GM20000 (cell line): ENCODE data around the gene CABLES1.

ENCODE experiments used
- DNase-seq: peaks from one replicate; pipeline ENCODE4 v3.0.0; 2012; ENCODE audit warnings: low spot score
- TF ChIP-seq, protein P1 (sequence below): IDR thresholded peaks from 2 replicates; pipeline ENCODE4 v1.5.1; 2012; ENCODE audit warnings: mild to moderate bottlenecking, control low read depth; ENCODE audit errors: extremely low read depth, missing control alignments

The CABLES1 gene

DNA sequence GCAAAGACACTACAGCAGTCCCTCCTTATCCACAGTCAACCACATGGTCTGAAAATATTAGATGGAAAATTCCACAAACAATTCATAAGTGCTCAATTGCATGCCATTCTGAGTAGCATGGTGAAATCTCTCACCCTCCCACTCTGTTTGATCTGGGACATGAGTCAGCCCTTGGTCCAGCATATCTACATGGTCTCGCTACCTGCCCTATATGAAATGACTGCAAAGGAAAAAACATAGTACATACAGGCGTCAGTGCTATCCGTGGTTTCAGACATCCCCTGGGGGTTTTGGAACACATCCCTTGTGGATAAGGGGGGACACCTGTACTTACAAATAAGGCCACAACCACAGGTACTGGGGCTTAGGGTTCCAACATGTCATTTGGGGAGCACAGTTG is 73.7 kb downstream of the CABLES1 start:
- no peak for DNase-seq
- TF ChIP-seq, protein P1, sequence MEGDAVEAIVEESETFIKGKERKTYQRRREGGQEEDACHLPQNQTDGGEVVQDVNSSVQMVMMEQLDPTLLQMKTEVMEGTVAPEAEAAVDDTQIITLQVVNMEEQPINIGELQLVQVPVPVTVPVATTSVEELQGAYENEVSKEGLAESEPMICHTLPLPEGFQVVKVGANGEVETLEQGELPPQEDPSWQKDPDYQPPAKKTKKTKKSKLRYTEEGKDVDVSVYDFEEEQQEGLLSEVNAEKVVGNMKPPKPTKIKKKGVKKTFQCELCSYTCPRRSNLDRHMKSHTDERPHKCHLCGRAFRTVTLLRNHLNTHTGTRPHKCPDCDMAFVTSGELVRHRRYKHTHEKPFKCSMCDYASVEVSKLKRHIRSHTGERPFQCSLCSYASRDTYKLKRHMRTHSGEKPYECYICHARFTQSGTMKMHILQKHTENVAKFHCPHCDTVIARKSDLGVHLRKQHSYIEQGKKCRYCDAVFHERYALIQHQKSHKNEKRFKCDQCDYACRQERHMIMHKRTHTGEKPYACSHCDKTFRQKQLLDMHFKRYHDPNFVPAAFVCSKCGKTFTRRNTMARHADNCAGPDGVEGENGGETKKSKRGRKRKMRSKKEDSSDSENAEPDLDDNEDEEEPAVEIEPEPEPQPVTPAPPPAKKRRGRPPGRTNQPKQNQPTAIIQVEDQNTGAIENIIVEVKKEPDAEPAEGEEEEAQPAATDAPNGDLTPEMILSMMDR: no peak

DNA sequence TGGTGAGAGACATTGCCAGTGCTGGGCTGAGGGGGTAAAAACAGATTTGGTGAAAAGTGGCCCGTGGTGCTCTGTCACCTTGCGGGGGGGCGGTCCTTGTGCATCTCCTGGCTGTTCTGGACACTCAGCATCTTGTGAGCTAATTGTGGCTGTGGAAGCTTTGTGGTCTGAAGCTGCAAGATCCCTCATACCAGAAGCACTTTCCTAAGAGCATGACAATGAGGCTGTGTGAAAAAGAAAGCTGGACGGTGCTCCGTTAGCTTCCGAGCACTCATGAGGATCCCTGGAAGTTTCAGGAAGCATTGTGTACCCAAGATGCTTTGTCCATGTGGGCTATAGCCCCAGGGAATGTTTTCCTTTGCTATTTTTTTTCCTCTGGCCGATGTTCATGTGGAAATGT is 74.5 kb downstream of the CABLES1 start:
- TF ChIP-seq, protein P1: no peak
- DNase-seq: no peak

DNA sequence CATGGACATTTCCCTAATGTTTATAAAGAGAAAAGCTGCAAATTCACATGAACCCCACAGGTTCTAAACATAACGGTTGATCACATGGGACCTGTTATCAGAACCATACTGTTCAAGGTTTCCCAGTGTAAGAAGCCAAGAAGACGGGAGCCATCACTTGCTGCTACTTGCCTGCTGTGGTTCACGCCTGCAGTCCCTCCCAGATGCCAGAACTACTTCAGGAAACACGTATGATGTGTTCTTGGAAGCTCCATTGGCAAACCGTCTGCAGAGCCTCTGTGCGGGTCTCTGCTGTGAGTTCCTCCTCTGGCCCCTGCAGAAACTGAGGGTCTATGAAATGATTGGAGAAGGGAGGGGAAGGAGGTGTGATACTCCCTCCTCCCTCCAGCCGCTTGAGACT is 75.2 kb downstream of the CABLES1 start:
- TF ChIP-seq, protein P1: no peak
- no peak for DNase-seq

DNA sequence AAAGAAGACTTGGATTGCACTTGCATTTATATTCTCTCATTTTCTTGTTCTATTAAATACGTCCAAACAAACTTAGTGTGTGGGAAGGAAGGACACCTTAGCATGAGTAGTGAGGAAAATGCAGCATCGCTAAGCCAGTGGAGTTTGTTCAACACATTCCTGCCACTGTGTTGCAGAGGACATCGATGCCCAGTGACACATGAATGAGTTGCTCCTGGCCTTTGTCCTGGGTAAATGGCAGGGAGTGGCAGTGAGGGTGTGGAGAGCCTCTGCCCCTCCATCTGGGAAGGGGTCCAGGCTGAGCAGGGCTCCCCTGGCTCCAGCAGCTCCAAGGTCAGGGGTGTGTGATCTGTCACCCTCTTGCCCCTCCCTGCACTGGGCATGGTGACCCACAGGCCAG is 75.9 kb downstream of the CABLES1 start:
- DNase-seq: no peak
- TF ChIP-seq, protein P1: no peak

DNA sequence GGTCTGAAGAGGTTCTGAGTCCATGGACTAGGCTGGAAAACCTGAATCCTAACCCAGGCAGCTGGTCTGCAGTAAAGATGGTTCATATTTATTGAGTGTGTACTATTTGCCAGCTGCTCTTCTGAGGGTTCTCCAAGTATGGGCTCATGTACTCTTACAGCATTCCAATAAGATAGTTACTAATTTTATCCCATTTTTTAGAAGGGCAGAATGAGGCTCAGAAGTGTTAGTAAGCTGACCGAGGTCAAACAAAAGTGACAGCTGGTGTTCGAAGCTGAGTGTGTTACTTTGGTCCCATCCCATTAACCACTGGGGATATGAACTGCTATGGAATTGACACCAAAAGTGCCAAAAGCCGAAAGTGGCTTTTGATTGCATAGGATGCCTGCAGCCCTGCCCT is 76.9 kb downstream of the CABLES1 start:
- DNase-seq: no peak
- TF ChIP-seq, protein P1: no peak

DNA sequence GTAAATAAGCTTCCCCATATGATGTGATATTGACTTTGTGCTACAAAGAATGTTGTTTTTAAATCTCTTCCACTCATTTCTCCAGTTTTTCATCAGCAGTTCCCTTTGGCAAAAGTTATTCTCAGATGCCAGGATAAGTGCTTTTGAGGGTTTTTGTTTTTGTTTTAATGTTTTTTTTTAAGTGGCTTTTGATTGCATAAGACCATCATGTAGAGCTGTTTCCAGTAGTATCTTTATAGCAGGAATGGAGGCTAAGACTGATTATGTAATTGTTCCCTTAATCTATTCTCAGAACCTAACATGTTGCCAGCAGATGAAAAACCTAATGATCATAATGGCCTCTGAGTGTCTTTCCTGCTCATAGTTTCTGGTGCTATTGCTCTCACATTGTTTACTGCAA is 77.9 kb downstream of the CABLES1 start:
- DNase-seq: no peak
- TF ChIP-seq, protein P1: no peak

DNA sequence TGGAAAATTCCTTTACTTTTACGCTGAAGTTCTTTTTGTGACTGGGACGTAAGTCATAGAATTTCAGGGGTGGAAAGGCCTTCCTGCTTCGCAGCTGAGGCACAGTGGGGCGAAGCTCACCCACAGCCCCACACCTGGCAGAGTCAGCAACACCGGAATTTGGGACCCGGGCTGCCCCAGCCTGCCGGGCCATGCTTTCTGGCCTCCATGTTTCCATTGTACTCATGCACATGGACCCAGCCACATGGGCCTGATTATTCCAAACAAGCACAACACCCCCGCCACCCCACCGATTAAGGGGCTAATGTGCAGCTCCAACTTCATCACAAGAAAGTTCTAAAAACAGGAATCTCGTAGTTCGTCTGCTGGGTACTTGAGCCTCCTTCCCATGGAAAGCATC is 82.5 kb downstream of the CABLES1 start:
- TF ChIP-seq, protein P1: no peak
- no peak for DNase-seq
